Hepatocyte (in vitro differentiated cells): ENCODE results near the gene EFCAB6. TPM values are rescaled to one million over a fixed set of nuclear protein-coding genes. Genes with fewer than 3 reads are reported as not detected.

Experiments
- DNase-seq: peaks from one replicate; pipeline ENCODE4 v3.0.0-alpha.2; 2016; ENCODE audit warnings: low spot score
- H2AFZ ChIP-seq: fragments of 200-600 bp; sonication (generic); 2 replicates; pipeline ENCODE4 v1.6.0; 2016; ENCODE audit warnings: antibody characterized with exemption, mild to moderate bottlenecking
- H3K27ac ChIP-seq: fragments of 200-600 bp; sonication (generic); 2 replicates; pipeline ENCODE4 v1.5.1; 2016; ENCODE audit warnings: mild to moderate bottlenecking
- H3K27me3 ChIP-seq: fragments of 200-600 bp; sonication (generic); 2 replicates; pipeline ENCODE4 v1.6.1; 2016
- H3K36me3 ChIP-seq: fragments of 200-600 bp; sonication (generic); replicated peaks from 2 replicates; pipeline ENCODE4 v1.5.1; 2016; ENCODE audit warnings: low read depth; ENCODE audit not compliant: insufficient read depth
- H3K4me1 ChIP-seq: fragments of 200-600 bp; sonication (generic); 2 replicates; pipeline ENCODE4 v1.5.1; 2016; ENCODE audit warnings: mild to moderate bottlenecking, moderate library complexity; ENCODE audit not compliant: insufficient read depth
- H3K4me2 ChIP-seq: fragments of 200-600 bp; sonication (generic); 2 replicates; pipeline ENCODE4 v1.6.0; 2016
- H3K4me3 ChIP-seq: fragments of 200-600 bp; sonication (generic); 2 replicates; pipeline ENCODE4 v1.5.1; 2016; ENCODE audit warnings: mild to moderate bottlenecking
- H3K79me2 ChIP-seq: fragments of 200-600 bp; sonication (generic); 2 replicates; pipeline ENCODE4 v1.6.0; 2017; ENCODE audit warnings: mild to moderate bottlenecking
- H3K9me2 ChIP-seq: fragments of 200-600 bp; sonication (generic); replicated peaks from 2 replicates; pipeline ENCODE4 v1.6.0; 2017; ENCODE audit warnings: mild to moderate bottlenecking; ENCODE audit not compliant: insufficient read depth
- H3K9me3 ChIP-seq: fragments of 200-600 bp; sonication (generic); 2 replicates; pipeline ENCODE4 v1.5.1; 2016; ENCODE audit warnings: low read depth, mild to moderate bottlenecking
- H4K20me1 ChIP-seq: fragments of 200-600 bp; sonication (generic); 2 replicates; pipeline ENCODE4 v1.6.0; 2016; ENCODE audit warnings: mild to moderate bottlenecking; ENCODE audit not compliant: insufficient read depth, poor library complexity, severe bottlenecking
- EZH2 ChIP-seq: fragments of 200-600 bp; sonication (generic); IDR thresholded peaks from 2 replicates; pipeline ENCODE4 v1.6.1; 2016; ENCODE audit warnings: antibody characterized with exemption, mild to moderate bottlenecking, borderline replicate concordance
- EZH2phosphoT487 ChIP-seq: fragments of 200-600 bp; sonication (generic); IDR thresholded peaks from one replicate; pipeline ENCODE4 v1.6.1; 2018; ENCODE audit warnings: antibody characterized with exemption, mild to moderate bottlenecking, low read depth, moderate library complexity; ENCODE audit not compliant: unreplicated experiment, severe bottlenecking
- WGBS: methylation state at CpG from one replicate; pipeline ENCODE4 v1.1.6; 2016; ENCODE audit warnings: low lambda C conversion rate; ENCODE audit errors: missing lambda C conversion rate; 5-methylcytosine and 5-hydroxymethylcytosine counted together
- polyA plus RNA-seq: library from polyadenylated mRNA; unstranded; fragments of >200 nt; fragmentation: Nextera tagmentation; extraction: Ambion mirVana; gene quantifications from 2 replicates; pipeline ENCODE4 v1.2.1, GENCODE V29; 2016
- total RNA-seq: library from RNA; depleted of rRNA; stranded (reverse); fragments of >200 nt; gene quantifications from 2 replicates; pipeline ENCODE4 v1.2.3, GENCODE V29; 2014
- TF ChIP-seq, protein P1 (sequence below): fragments of 200-600 bp; sonication (generic); IDR thresholded peaks from 2 replicates; pipeline ENCODE4 v1.5.1; 2016; ENCODE audit warnings: antibody characterized with exemption, mild to moderate bottlenecking; ENCODE audit not compliant: poor library complexity

EFCAB6 gene
- total and polyA plus RNA-seq, 2 experiments from 2014 or later = 0.59 to 2.1 TPM

GRCh38 chr22:43835166-43835565 lies 23.1 kb upstream of the EFCAB6 start:
- H4K20me1 ChIP-seq = no peaks in the 10 kb centered on the region
- WGBS = 91% methylated on average over 12 of the region's 12 CpGs
- no peak overlapping the region for H3K27ac ChIP-seq
- no peaks in the 10 kb centered on the region for H3K9me2 ChIP-seq
- no peak overlapping the region for H2AFZ ChIP-seq
- no peaks in the 10 kb centered on the region for H3K4me1 ChIP-seq
- DNase-seq = no peak
- no peak for TF ChIP-seq EZH2phosphoT487
- no peak for TF ChIP-seq EZH2
- TF ChIP-seq, protein P1, sequence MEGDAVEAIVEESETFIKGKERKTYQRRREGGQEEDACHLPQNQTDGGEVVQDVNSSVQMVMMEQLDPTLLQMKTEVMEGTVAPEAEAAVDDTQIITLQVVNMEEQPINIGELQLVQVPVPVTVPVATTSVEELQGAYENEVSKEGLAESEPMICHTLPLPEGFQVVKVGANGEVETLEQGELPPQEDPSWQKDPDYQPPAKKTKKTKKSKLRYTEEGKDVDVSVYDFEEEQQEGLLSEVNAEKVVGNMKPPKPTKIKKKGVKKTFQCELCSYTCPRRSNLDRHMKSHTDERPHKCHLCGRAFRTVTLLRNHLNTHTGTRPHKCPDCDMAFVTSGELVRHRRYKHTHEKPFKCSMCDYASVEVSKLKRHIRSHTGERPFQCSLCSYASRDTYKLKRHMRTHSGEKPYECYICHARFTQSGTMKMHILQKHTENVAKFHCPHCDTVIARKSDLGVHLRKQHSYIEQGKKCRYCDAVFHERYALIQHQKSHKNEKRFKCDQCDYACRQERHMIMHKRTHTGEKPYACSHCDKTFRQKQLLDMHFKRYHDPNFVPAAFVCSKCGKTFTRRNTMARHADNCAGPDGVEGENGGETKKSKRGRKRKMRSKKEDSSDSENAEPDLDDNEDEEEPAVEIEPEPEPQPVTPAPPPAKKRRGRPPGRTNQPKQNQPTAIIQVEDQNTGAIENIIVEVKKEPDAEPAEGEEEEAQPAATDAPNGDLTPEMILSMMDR = no peak
- H3K9me3 ChIP-seq = no peaks in the 10 kb centered on the region
- H3K4me2 ChIP-seq = no peak overlapping the region
- H3K79me2 ChIP-seq = no peaks in the 10 kb centered on the region
- H3K36me3 ChIP-seq = no peaks in the 10 kb centered on the region
- no peaks in the 10 kb centered on the region for H3K27me3 ChIP-seq
- H3K4me3 ChIP-seq = no peak overlapping the region

DNA sequence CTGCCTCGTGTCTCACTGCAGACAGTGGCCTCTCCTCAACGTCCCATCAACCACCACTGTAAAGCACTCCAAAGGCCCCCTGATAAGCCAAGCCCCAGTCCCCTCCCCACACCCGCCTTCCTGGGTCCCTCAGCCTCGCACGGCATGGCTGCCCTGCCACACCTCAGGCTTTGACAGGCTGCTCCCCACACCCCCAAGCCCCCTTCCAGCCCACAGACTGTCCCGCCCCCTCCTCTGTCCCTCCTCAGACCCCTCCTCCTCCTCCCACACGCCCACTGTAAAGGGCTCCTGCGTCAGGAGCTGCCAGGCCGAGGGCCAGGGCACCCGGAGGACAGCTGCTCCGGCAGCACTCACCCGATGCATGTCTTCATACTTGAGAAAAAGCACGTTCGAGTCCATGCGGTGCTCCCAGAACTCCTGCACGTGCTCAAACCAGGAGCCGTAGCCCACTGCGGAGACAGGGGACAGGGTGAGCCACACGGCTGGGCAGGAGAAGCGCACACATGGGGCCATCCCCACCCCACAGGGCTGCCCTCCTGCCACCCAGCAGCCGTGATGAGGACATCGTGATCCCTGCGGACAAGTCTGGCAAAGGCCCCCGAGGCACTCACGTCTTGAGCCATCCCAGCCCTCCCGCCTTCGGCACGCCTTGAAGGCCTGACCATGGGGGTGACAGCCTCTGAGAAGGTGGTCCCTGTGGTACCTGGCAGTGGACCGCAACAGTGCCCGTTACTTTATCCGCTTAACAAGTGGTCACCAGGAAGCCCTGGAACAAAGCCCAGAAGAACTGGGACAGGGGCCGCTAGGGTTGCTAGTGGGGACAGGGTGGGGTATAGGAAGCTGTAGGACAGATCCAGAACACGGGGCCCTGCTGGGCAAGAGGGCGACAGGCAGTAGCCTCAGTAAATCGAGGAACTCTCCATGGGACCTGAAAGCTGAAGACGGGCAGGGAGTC lies 21.5 kb upstream of the EFCAB6 start:
- Histone ChIP-seq H4K20me1 (no peaks in the 10 kb centered on the region), H3K9me3 (no peaks in the 10 kb centered on the region), H3K36me3 (no peaks in the 10 kb centered on the region), H3K4me1 (no peaks in the 10 kb centered on the region), H3K4me2 (no peak overlapping the region), H3K4me3 (no peak overlapping the region), H2AFZ (no peak overlapping the region), H3K79me2 (no peaks in the 10 kb centered on the region), H3K27me3 (no peaks in the 10 kb centered on the region), H3K9me2 (no peaks in the 10 kb centered on the region), H3K27ac (no peak overlapping the region)
- 85% methylated on average over 32 of the region's 36 CpGs for WGBS
- TF ChIP-seq, protein P1 = no peak
- TF ChIP-seq EZH2phosphoT487 (no peak), EZH2 (no peak)
- DNase-seq = no peak

DNA sequence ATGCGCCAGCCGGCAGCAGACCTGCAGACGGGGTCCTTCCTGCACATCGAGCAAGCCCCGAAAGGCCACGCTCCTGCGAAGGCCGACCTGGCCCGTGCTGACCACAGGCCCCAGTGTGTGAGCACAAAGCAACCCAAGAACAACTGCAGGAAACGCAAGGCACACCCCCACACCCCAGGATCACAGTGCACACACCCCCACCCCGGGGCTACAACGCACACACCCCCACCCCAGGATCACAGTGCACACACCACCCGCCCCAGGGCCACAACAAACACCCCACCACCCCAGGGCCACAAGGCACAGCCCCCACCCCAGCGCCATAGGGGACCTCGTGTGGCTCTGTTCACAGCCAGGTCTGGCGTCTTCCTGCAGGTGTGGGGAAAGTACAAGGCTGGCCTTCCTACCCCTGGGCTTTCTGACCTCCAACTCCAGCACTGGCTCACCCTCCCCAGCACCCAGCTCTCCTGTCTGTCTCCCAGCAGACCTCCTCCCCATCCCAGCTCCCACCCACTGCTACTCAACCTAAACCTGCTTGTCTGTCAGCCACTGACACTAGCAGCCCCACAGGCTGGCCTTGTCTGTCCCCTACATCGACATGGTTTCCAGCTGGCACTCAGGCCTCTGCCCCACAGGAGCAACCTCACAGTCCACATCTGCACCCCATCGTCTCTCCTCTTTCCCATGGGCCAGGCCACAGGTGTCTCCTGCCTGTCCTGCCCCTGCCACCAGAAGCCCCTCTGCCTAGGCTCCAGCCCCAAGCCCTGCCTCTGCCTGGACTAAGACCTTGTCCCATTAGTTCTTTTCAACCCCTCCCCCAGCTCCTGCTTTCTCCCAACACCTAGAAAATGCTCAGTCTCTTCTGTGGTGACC lies 20.5 kb upstream of the EFCAB6 start:
- no peak overlapping the region for H2AFZ ChIP-seq
- no peaks in the 10 kb centered on the region for H3K36me3 ChIP-seq
- no peak for DNase-seq
- no peak overlapping the region for H3K27ac ChIP-seq
- WGBS = 94% methylated on average over 13 of the region's 18 CpGs
- no peak overlapping the region for H3K4me3 ChIP-seq
- H3K9me2 ChIP-seq = no peaks in the 10 kb centered on the region
- H3K4me2 ChIP-seq = no peak overlapping the region
- H3K4me1 ChIP-seq = no peaks in the 10 kb centered on the region
- no peaks in the 10 kb centered on the region for H3K27me3 ChIP-seq
- H4K20me1 ChIP-seq = no peaks in the 10 kb centered on the region
- TF ChIP-seq EZH2 (no peak), EZH2phosphoT487 (no peak)
- TF ChIP-seq, protein P1 = no peak
- H3K9me3 ChIP-seq = no peaks in the 10 kb centered on the region
- no peaks in the 10 kb centered on the region for H3K79me2 ChIP-seq
